Measurements from ENCODE around the gene VPREB3. TPM values are rescaled to one million over a fixed set of nuclear protein-coding genes. Genes with fewer than 3 reads are reported as not detected.

VPREB3 gene
- total RNA-seq, 1 experiment from 2014 or later: 1.1 TPM

DNA sequence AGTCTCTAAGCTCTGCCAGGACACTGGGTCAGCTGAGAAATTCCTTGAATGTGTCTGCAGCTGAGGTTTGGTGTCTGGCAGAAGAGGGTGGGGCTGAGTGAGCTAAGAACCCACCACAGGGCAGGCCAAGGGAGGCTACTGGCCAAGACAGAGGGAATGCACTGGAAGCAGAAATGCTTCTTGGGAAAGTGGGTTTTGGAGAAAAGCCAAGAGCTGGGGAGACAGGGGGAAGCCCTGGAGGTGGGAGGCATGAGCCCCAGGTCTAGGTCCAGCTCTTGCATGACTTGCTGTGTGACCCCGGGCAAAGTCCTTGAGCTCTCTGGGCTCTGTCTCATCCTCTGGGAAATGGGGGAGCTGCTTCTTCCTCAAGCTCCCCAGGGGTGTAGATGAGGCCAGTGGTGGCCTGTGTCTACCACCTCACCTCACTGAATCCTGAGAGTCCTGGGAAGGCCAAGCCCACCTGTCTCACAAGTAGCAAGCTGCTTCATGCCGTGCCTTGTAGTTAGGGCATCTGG is 20.8 kb upstream of the VPREB3 start:
- Histone ChIP-seq H3K9me2 (ENCODE audit: insufficient read depth) (no peaks in the 10 kb centered on the region), H3K36me3 (ENCODE audit: low read depth) (no peaks in the 10 kb centered on the region), H3K4me2 (no peak overlapping the region), H3F3A (ENCODE audit: insufficient read depth, low read depth) (peaks cover 23% of the 10 kb centered on the region; the same call in 1 of the 2 replicates), H4K20me1 (ENCODE audit: insufficient read depth) (no peaks in the 10 kb centered on the region), H3K9me3 (ENCODE audit: insufficient read depth, low read depth) (no peaks in the 10 kb centered on the region), H3K79me2 (ENCODE audit: low read depth) (no peaks in the 10 kb centered on the region), H3K4me3 (no peak overlapping the region), H3K4me1 (replicated peaks; ENCODE audit: insufficient read depth) (peaks cover 3% of the 10 kb centered on the region; the same call in 1 of the 2 replicates), H3K27me3 (ENCODE audit: insufficient read depth, low read depth) (no peaks in the 10 kb centered on the region), H2AFZ (no peak overlapping the region), H3K27ac (no peak overlapping the region)
- ChIA-PET POLR2A (ENCODE audit: unreplicated experiment) (interaction anchor here (0.7 kb wide), 1 partner anchor 61 kb away, joined by 6 read pairs; no protein-coding TSS in a partner anchor), CTCF (interaction anchor here (0.6 kb wide), 1 partner anchor 744 kb away, joined by 4 read pairs; no protein-coding TSS in a partner anchor)
- DNase-seq: no peak
- BruUV-seq (replicated peaks): no TSS peak
- TF ChIP-seq, protein P1, sequence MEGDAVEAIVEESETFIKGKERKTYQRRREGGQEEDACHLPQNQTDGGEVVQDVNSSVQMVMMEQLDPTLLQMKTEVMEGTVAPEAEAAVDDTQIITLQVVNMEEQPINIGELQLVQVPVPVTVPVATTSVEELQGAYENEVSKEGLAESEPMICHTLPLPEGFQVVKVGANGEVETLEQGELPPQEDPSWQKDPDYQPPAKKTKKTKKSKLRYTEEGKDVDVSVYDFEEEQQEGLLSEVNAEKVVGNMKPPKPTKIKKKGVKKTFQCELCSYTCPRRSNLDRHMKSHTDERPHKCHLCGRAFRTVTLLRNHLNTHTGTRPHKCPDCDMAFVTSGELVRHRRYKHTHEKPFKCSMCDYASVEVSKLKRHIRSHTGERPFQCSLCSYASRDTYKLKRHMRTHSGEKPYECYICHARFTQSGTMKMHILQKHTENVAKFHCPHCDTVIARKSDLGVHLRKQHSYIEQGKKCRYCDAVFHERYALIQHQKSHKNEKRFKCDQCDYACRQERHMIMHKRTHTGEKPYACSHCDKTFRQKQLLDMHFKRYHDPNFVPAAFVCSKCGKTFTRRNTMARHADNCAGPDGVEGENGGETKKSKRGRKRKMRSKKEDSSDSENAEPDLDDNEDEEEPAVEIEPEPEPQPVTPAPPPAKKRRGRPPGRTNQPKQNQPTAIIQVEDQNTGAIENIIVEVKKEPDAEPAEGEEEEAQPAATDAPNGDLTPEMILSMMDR (conservative IDR thresholded peaks at IDR 0.05): no peak
- TF ChIP-seq EZH2 (IDR thresholded peaks at IDR 0.05; ENCODE audit: low read depth): no peak
- intact Hi-C loops (cut with micrococcal nuclease; ENCODE audit: unreplicated experiment): no loop called here

DNA sequence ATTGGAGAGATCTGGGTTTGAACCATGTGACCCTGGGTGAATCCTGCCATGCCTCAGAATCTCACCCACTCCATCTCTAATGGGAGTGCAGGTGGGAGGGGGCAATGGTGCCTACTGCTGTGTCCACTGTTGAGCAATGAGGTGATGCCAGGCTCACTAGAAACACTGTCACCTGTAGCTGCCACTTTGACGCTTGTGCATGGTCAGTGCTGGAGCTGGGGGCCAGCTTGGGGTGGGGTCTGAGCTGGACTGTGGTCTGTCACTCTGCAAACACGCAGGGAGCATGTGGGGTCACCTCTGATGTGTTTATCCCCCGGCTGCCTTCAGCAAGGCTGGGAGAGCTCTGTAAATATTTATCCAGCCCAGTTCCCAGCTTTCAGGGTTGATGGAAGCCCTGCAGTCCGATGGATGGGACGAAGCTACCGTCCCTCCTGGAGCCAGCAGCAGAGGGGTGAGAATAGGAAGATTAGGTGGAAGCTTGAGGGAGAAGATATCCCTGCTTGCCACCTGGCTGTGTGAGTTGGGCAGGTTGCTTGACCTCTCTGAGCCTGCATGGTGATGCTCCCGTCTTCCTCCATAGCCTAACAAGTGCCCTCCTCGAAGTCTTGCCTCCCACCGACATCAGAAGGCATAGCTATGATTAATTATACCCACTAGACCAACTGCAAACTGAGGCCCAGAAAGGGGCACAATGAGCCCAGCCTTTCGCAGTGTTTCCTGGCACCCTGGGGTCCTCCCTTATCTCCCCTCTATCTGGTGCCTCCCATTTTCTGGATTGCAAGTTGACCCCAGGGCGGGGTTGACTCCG is 20.1 kb upstream of the VPREB3 start:
- Histone ChIP-seq H3K4me3 (no peak overlapping the region), H3K9me3 (ENCODE audit: insufficient read depth, low read depth) (no peaks in the 10 kb centered on the region), H2AFZ (no peak overlapping the region), H3K27me3 (ENCODE audit: insufficient read depth, low read depth) (no peaks in the 10 kb centered on the region), H4K20me1 (ENCODE audit: insufficient read depth) (no peaks in the 10 kb centered on the region), H3K36me3 (ENCODE audit: low read depth) (no peaks in the 10 kb centered on the region), H3K79me2 (ENCODE audit: low read depth) (no peaks in the 10 kb centered on the region), H3K9me2 (ENCODE audit: insufficient read depth) (no peaks in the 10 kb centered on the region), H3K4me2 (no peak overlapping the region), H3K27ac (no peak overlapping the region), H3F3A (ENCODE audit: insufficient read depth, low read depth) (peaks cover 26% of the 10 kb centered on the region; the same call in 1 of the 2 replicates), H3K4me1 (replicated peaks; ENCODE audit: insufficient read depth) (peaks cover 3% of the 10 kb centered on the region; the same call in 1 of the 2 replicates)
- ChIA-PET POLR2A (ENCODE audit: unreplicated experiment) (interaction anchor here (0.7 to 0.8 kb wide), 2 partner anchors 15 to 60 kb away, joined by 5 to 6 read pairs; no protein-coding TSS in a partner anchor), CTCF (no interaction called here)
- intact Hi-C loops (cut with micrococcal nuclease; ENCODE audit: unreplicated experiment): no loop called here
- TF ChIP-seq, protein P1 (conservative IDR thresholded peaks at IDR 0.05): no peak
- no peak for TF ChIP-seq EZH2 (IDR thresholded peaks at IDR 0.05; ENCODE audit: low read depth)
- BruUV-seq (replicated peaks): no TSS peak
- DNase-seq: no peak

DNA sequence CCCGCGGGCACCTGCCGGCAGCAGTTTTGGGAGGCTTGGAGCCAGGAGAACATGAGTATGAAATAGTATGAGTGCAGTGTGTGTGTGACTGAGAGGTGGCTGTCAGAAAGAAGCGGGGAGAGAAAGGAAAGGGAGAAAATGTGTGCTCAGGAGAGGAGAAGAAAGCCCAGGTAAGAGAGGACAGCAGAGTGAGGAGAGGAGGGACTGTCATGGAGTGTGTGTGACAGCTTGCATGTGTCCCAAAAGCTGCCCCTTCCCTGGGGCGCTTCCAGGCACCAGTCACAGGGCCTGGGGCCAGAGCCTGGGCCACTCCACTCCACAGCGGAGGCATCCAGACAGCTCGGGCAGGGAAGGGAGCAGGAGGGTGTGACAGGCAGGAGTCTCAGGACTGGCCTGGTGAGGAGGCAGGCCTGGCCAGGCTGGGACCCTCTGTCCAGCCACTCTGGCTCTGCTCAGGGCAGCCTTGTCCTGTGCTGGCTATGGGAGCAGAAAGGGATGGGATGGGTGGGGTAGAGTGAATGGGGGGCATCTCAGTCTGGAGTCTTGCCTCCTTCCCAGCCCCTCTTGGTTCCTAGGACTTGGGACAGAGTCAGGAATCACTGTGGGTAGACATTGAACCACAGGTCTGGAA is 19.4 kb upstream of the VPREB3 start:
- Histone ChIP-seq H3K27ac (no peak overlapping the region), H3F3A (ENCODE audit: insufficient read depth, low read depth) (peaks cover 31% of the 10 kb centered on the region; the same call in 1 of the 2 replicates), H2AFZ (no peak overlapping the region), H4K20me1 (ENCODE audit: insufficient read depth) (no peaks in the 10 kb centered on the region), H3K4me2 (peak overlapping the region; percentile 90), H3K36me3 (ENCODE audit: low read depth) (no peaks in the 10 kb centered on the region), H3K27me3 (ENCODE audit: insufficient read depth, low read depth) (no peaks in the 10 kb centered on the region), H3K9me2 (ENCODE audit: insufficient read depth) (no peaks in the 10 kb centered on the region), H3K79me2 (ENCODE audit: low read depth) (no peaks in the 10 kb centered on the region), H3K9me3 (ENCODE audit: insufficient read depth, low read depth) (no peaks in the 10 kb centered on the region), H3K4me3 (no peak overlapping the region; the same call in 1 of the 2 replicates), H3K4me1 (replicated peaks; ENCODE audit: insufficient read depth) (peaks cover 3% of the 10 kb centered on the region; the same call in 1 of the 2 replicates)
- TF ChIP-seq, protein P1 (conservative IDR thresholded peaks at IDR 0.05): no peak
- no peak for TF ChIP-seq EZH2 (IDR thresholded peaks at IDR 0.05; ENCODE audit: low read depth)
- CTCF ChIA-PET: no interaction called here
- no TSS peak for BruUV-seq (replicated peaks)
- DNase-seq: no peak
- intact Hi-C loops (cut with micrococcal nuclease; ENCODE audit: unreplicated experiment): no loop called here
- POLR2A ChIA-PET (ENCODE audit: unreplicated experiment): interaction anchor here (0.8 kb wide), 1 partner anchor 16 kb away, joined by 5 read pairs; no protein-coding TSS in a partner anchor

Data from PC-9 (cell line).